K562 (cell line): ENCODE results near the gene DYNAP. TPM values are rescaled to one million over a fixed set of nuclear protein-coding genes. Genes with fewer than 3 reads are reported as not detected.

ENCODE experiments used
- ATAC-seq: fragments of 200-7000 bp; cut with Tn5 transposase; 3 replicates; pipeline ENCODE4 v1.9.1; 2020; ENCODE audit warnings: moderate library complexity
- BruUV-seq: library from RNA; stranded (reverse); fragments of 400-500 nt; replicated peaks from 2 replicates; lab custom pipeline; 2021; lab: Mats Ljungman, UMichigan
- CTCF ChIA-PET: fragments of 300-600 bp; formaldehyde crosslinking; extraction: SDS; loops from one replicate; lab custom pipeline; 2021; ENCODE audit warnings: low intra/inter-chr PET ratio; lab: Yijun Ruan, JAX
- POLR2A ChIA-PET: fragments of 300-600, 350-650 bp; sonication (Branson Sonifier 250); formaldehyde crosslinking; extraction: SDS; loops from one replicate; lab custom pipeline; 2021; ENCODE audit warnings: antibody characterized with exemption, inconsistent platforms; lab: Yijun Ruan, JAX
- DNase-seq, 4 experiments: peaks; one replicate each; pipeline versions ENCODE4 v3.0.0 to v3.0.0-alpha.2; 2011 to 2018; ENCODE audit warnings: low spot score in 3 of 4, mixed read lengths in 3 of 4; ENCODE audit errors: extremely low read depth in 1 of 4
- FAIRE-seq: peaks from 2 replicates; lab custom pipeline; 2011; peaks lifted over from hg19 to GRCh38; lab: Jason Lieb, UNC
- H2AFZ ChIP-seq: 2 replicates; pipeline ENCODE4 v1.6.0; 2011; ENCODE audit warnings: low read depth, low read length, control low read depth, inconsistent platforms
- H3K27ac ChIP-seq: fragments of 200-600 bp; 3 replicates; pipeline ENCODE4 v1.8.0; 2011; ENCODE audit warnings: low read depth, mild to moderate bottlenecking, control low read depth, inconsistent platforms, low read length, moderate library complexity, mixed read lengths; ENCODE audit errors: extremely low read depth
- H3K27me3 ChIP-seq, 2 experiments: fragments of 300-600 bp in 1 of 2; 2 replicates in 1 of 2; 3 replicates in 1 of 2; pipeline versions ENCODE4 v1.6.0 to v1.8.0; 2011; ENCODE audit warnings: inconsistent platforms in 2 of 2, low read length in 2 of 2, mild to moderate bottlenecking in 1 of 2, mixed read lengths in 1 of 2, moderate library complexity in 1 of 2; ENCODE audit not compliant: control insufficient read depth in 2 of 2, insufficient read depth in 2 of 2
- H3K36me3 ChIP-seq: fragments of 300-600 bp; 3 replicates; pipeline ENCODE4 v1.8.0; 2011; ENCODE audit warnings: mild to moderate bottlenecking, low read length, inconsistent platforms; ENCODE audit not compliant: control insufficient read depth, insufficient read depth
- H3K4me1 ChIP-seq, 2 experiments: fragments of 200-600 bp in 1 of 2; replicated peaks in 1 of 2; 2 replicates in 1 of 2; 3 replicates in 1 of 2; pipeline versions ENCODE4 v1.5.1 to v1.8.0; 2011; ENCODE audit warnings: inconsistent platforms in 2 of 2, low read length in 2 of 2, mild to moderate bottlenecking in 1 of 2, mixed read lengths in 1 of 2, moderate library complexity in 1 of 2; ENCODE audit not compliant: control insufficient read depth in 2 of 2, insufficient read depth in 2 of 2
- H3K4me2 ChIP-seq: 2 replicates; pipeline ENCODE4 v1.6.1; 2011; ENCODE audit warnings: low read length, control low read depth, inconsistent platforms, mixed read lengths; ENCODE audit not compliant: insufficient read depth
- H3K4me3 ChIP-seq: fragments of 200-600 bp; sonication (generic), shearing (Covaris generic); 2 replicates; pipeline ENCODE4 v1.5.1; 2016; ENCODE audit warnings: control low read depth, inconsistent platforms
- H3K79me2 ChIP-seq: fragments of 200-600 bp; 3 replicates; pipeline ENCODE4 v1.8.0; 2011; ENCODE audit warnings: low read length, inconsistent platforms; ENCODE audit not compliant: control insufficient read depth, insufficient read depth
- H3K9ac ChIP-seq, 2 experiments: 2 replicates each; pipeline versions ENCODE4 v1.6.0 to v1.6.1; 2011; ENCODE audit warnings: low read depth in 2 of 2, low read length in 2 of 2, control low read depth in 1 of 2, inconsistent platforms in 1 of 2, mild to moderate bottlenecking in 1 of 2, mixed read lengths in 1 of 2; ENCODE audit not compliant: insufficient read depth in 1 of 2
- H3K9me1 ChIP-seq: one replicate; pipeline ENCODE4 v1.6.0; 2011; ENCODE audit warnings: inconsistent platforms, mild to moderate bottlenecking, low read length, moderate library complexity; ENCODE audit not compliant: control insufficient read depth, insufficient read depth
- H3K9me3 ChIP-seq: replicated peaks from 2 replicates; pipeline ENCODE4 v1.5.1; 2011; ENCODE audit warnings: low read depth, low read length, inconsistent platforms; ENCODE audit not compliant: control insufficient read depth, insufficient read depth
- H4K20me1 ChIP-seq: replicated peaks from 2 replicates; pipeline ENCODE4 v1.6.1; 2011; ENCODE audit warnings: low read length, inconsistent platforms, mixed read lengths; ENCODE audit not compliant: control insufficient read depth, insufficient read depth
- CREB3 ChIP-seq: fragments of 450-650 bp; conservative IDR thresholded peaks from 2 replicates; pipeline ENCODE4 v1.6.1; 2016; ENCODE audit warnings: missing genetic modification characterization, low read depth, mild to moderate bottlenecking, missing compliant biosample characterization, moderate library complexity
- HOXB6 ChIP-seq: fragments of 250-450 bp; sonication (Bioruptor Pico); IDR thresholded peaks from 2 replicates; pipeline ENCODE4 v1.5.1; 2022; ENCODE audit warnings: mild to moderate bottlenecking, borderline replicate concordance
- ZFP30 ChIP-seq: fragments of 250-450 bp; sonication (Bioruptor Pico); IDR thresholded peaks from 2 replicates; pipeline ENCODE4 v1.8.0; 2022; ENCODE audit warnings: moderate library complexity, mild to moderate bottlenecking, inconsistent platforms, borderline replicate concordance
- ZNF699 ChIP-seq: fragments of 250-450 bp; sonication (Bioruptor Pico); IDR thresholded peaks from 2 replicates; pipeline ENCODE4 v1.8.0; 2021; ENCODE audit warnings: mild to moderate bottlenecking, moderate library complexity; ENCODE audit not compliant: insufficient replicate concordance
- ZNF780A ChIP-seq: fragments of 250-450 bp; sonication (Bioruptor Pico); IDR thresholded peaks from 2 replicates; pipeline ENCODE4 v1.5.0; 2021; ENCODE audit warnings: mild to moderate bottlenecking
- ZNF830 ChIP-seq: fragments of 250-450 bp; sonication (Bioruptor Pico); IDR thresholded peaks from 2 replicates; pipeline ENCODE4 v1.5.0; 2021; ENCODE audit warnings: mild to moderate bottlenecking
- WGBS: fragments of 100-300 bp; shearing (Covaris generic); methylation state at CpG from one replicate; pipeline ENCODE4 v1.1.6; 2016; ENCODE audit warnings: low coverage, mixed read lengths; ENCODE audit not compliant: insufficient coverage; ENCODE audit errors: missing lambda C conversion rate; 5-methylcytosine and 5-hydroxymethylcytosine counted together
- in situ Hi-C: fragments of 300-500 bp; cut with MboI; formaldehyde crosslinking; loops from 4 replicates; pipeline ENCODE4 v1.15.0; 2018; ENCODE audit warnings: inconsistent platforms, mixed read lengths
- intact Hi-C: fragments of 100-400 bp; cut with micrococcal nuclease; formaldehyde crosslinking; loops from 2 replicates; pipeline ENCODE4 v1.14.2; 2022
- polyA plus RNA-seq, 8 experiments: library from polyadenylated mRNA; depleted of rRNA in 4 of 8; stranded (reverse) in 5 of 8; unstranded in 3 of 8; fragments of >200 nt; fragmentation: Nextera tagmentation in 2 of 8; fragmentation: Illumina TruSeq in 1 of 8; extraction: Ambion mirVana in 2 of 8; extraction: Trizol in 1 of 8; gene quantifications; 2 replicates each; pipeline versions ENCODE4 v1.2.1 to v1.2.3, GENCODE V29; 2011 to 2014; ENCODE audit warnings: inconsistent platforms in 1 of 8, missing spikeins in 1 of 8
- total RNA-seq, 7 experiments: library from RNA; depleted of rRNA in 6 of 7; stranded (reverse); fragments of >200 nt in 6 of 7; fragmentation: Illumina TruSeq in 2 of 7; extraction: Trizol in 2 of 7; gene quantifications; 2 replicates each; pipeline versions ENCODE4 v1.2.1 to v1.2.3, GENCODE V29; 2011 to 2021; ENCODE audit warnings: low replicate concordance in 1 of 7

The DYNAP gene
- total and polyA plus RNA-seq, 9 of the 15 experiments (the other 6 are each of a cell fraction or from before 2014, with no cell fraction given): not detected

GRCh38 chr18:54584065-54584464 lies 7.0 kb upstream of the DYNAP start (continued):
- TF ChIP-seq ZNF830 (CRISPR knock-in tag) (no peak), ZNF780A (CRISPR knock-in tag) (no peak)

- POLR2A ChIA-PET: no interaction called here
Observed at GRCh38 chr18:54585743-54586142, 5.3 kb upstream of the DYNAP start.

More at GRCh38 chr18:54585743-54586142, 5.3 kb upstream of the DYNAP start:
- H3K9me3 ChIP-seq: no peaks in the 10 kb centered on the region
- no peak overlapping the region for H3K4me2 ChIP-seq
- no peaks in the 10 kb centered on the region for H3K9me1 ChIP-seq
- TF ChIP-seq HOXB6 (CRISPR knock-in tag) (no peak), ZNF699 (CRISPR knock-in tag) (no peak), CREB3 (tag) (no peak), ZFP30 (CRISPR knock-in tag) (no peak)
- 0% methylated on average over 6 of the region's 6 CpGs for WGBS
- no peak overlapping the region for H3K27ac ChIP-seq
- no peak overlapping the region for H3K9ac ChIP-seq
- no peaks in the 10 kb centered on the region for H3K4me1 ChIP-seq
- H3K4me3 ChIP-seq: no peak overlapping the region
- no peak overlapping the region for H2AFZ ChIP-seq
- H3K79me2 ChIP-seq: no peaks in the 10 kb centered on the region
- in situ Hi-C loops: no loop called here
- intact Hi-C loops: no loop called here
- no peak for FAIRE-seq
- no peak for ATAC-seq
- CTCF ChIA-PET: no interaction called here
- H3K36me3 ChIP-seq: no peaks in the 10 kb centered on the region
- no peaks in the 10 kb centered on the region for H3K27me3 ChIP-seq
- no TSS peak for BruUV-seq
- H4K20me1 ChIP-seq: no peaks in the 10 kb centered on the region
- no peak for DNase-seq
